ENCODE data around the gene PACC1.

PACC1 gene

DNA sequence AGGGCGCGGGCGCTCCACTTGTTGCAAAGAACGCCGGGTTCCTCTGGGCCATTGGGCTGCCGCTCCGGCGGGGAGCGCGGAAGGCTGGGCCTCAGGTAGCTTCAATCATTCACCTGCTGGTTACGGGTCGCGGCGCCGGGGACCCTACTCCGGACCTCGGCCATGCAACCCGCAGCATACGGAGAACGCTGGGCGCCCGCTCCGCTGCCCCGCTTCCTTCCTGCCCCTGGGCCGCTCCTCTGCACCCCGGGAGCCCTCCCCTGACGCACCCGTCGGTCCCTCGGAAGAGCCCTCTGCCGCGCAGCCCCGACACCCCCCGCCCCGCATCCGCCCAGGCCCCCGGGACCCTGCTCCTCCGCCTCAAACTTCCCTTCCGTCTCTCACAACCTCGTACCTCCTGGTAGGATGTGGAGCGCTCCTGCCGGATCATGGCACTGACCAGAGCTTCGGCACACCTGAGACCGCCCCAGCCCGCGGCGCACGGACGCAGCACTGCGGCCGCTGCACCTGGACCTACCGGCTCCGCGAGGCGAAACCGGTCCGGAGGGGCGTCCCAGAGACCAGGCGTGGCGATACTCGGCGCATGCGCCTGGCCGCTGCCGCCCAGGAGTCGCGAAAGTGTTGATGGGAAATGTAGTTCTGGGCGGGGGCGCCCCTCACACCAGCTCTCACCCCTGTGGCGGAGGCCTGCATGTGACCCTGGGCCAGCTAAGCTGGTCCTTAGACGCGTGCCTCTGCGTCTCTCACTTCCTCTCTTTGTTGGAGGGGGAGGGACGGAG is at the start of gene PACC1:
Gene PACC1 (minus strand): TSS at position 559 of the 779 bp plus-strand sequence. CDS start 129 bp downstream, at position 430.
- DNase-seq = peak; percentile 95

DNA sequence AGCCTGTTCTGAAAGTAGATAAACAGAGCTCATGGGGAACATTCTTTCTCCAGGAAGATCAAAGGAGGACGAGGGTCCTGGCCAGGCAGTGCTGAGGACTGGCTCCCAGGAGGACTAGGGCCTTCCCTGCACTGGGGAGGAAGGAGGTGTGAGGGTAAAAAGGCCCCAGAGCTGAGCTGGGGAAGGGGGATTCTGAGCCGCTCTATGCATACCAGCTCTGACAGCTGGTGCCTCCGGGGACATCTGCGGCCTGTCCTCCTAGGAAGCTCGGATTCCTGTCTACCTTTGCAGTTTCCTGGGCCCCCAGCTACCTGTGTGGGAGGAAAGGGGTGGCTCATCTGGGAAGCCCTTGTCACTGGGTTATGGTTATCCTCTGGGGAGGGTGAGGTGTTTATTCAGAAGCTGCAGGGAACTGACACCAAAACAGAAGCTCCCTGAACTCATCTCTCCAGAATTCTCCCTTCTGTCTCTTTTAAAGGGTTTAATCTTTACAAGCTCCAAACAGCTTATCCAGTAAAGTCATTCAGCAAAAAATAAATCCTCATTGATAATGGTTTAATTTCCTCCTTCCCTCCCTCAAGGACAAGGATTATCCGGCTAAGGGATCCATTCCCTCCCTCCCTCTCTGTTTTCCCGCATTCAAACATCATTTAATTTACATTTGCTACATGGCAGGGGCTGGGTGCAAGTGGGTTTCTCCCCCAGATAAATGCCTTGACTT is 49.0 kb upstream of the PACC1 start:
- no peak for DNase-seq

DNA sequence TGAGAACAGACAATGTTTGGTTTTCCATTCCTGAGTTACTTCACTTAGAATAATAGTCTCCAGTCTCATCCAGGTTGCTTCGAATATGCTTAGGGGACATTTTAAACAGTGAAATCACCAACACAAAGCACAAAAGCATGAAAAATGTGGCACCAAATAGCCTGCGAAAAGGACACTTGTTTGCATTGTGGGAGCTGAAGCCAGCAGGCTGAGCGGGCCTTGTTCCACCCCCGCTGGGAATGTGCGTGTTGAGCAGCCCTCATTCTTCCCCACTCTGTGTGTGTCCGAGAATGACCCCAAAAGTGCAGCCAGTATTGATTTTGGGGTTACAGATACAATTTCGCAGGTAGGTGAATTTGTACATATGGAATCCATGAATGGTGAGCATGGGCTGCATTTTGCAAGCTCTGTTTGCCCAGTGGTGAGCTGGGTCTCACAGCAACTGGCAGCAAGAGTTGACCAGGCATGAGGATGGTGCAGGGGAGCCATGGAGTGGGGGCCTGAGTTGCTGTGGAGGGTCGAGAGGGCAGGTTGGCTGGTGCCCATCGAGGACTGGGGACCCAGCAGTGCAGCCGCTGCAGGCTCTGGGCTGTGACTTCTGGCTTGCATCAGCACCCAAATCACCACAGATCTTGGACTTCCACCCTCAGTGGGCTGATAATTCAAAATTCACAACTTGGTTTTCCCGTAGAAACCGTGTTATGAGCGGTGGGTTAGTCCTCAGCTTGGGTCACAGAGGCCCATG is 47.4 kb upstream of the PACC1 start:
- no peak for DNase-seq

DNA sequence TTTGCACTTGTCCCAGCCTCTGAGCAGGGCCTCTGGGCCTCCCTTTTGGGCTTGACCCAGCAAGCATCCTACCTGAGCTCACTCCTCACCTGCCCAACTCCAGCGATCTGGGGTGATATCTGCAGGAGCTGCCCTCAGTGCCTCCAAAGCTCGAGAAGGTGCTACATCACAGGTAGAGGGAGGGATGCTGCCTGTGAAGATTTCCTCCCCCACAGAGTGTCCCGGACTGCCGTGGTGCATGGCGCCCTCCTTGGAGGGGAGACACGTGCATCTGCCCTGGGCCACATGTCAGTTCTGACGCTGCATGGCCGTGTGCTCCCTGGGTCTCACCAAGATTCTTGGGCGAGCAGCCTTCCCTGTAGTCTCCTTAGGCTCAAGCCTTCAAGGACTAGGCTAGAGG is 45.7 kb upstream of the PACC1 start:
- DNase-seq = no peak

DNA sequence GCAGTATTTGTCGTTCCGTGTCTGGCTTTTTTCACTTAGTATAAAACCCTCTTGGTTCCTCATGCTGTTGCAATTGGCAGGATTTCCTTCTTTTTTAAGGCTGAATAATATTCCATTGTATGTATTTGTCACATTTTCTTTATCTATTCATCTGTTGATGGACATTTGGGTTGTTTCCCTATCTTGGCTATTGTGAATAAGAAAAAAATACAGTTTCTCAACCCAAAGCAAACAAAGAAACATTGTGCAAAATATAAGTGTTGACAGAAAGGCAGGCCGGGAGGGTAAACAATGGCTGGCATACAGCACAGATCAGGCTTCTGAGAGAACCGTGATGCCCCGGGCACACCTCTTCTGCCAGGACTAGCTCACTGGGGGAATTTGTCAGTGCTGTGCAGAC is 45.0 kb upstream of the PACC1 start:
- no peak for DNase-seq

DNA sequence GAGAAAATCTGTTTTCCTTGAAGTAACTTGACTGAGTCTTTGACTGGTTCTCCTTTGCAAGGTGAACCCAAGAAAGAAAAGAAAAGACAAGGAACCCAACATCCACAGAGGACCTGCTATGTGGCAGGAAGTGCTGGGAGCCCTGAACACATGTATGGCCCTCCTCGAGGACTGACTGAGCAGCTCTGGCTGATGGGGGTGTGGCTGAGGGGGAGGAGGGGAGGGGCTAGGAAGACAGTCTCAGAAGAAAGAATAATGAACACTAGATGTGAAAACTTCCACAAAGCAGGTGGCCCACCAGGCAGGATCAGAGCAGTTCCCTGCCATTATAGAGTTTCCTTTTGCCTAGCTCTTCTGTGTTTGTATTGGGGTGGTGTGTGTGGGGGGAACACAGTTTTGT is 44.1 kb upstream of the PACC1 start:
- DNase-seq = peak; percentile 13

DNA sequence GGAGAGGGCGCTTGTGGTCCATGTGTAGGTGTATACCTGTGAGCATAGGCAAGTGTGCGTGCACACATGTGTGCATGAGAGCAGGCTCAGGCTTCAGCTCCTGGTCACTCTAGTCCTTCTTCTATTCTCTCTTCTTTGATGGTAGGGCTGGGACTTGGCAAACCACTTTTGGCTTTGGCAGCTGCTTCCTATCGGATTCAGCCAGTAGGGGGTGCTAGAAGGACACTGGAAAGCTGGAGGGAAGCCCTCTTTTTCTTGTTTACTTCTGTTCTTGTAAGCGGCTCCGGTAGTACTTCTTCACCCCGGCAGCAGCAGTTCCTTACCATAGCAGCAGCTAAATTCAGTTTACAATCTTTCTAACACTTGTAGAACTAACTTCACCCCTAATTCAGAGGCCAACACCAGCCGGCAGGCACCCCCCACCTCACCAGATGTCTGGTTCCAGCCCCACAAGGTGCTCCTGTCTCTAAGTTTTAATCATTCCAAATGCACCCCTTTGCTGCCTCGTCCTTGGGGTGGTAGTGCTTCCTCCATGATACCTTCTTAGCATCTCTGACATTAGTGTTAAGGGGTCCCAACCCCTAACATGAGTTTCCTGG is 43.2 kb upstream of the PACC1 start:
- DNase-seq = peak; percentile 77

DNA sequence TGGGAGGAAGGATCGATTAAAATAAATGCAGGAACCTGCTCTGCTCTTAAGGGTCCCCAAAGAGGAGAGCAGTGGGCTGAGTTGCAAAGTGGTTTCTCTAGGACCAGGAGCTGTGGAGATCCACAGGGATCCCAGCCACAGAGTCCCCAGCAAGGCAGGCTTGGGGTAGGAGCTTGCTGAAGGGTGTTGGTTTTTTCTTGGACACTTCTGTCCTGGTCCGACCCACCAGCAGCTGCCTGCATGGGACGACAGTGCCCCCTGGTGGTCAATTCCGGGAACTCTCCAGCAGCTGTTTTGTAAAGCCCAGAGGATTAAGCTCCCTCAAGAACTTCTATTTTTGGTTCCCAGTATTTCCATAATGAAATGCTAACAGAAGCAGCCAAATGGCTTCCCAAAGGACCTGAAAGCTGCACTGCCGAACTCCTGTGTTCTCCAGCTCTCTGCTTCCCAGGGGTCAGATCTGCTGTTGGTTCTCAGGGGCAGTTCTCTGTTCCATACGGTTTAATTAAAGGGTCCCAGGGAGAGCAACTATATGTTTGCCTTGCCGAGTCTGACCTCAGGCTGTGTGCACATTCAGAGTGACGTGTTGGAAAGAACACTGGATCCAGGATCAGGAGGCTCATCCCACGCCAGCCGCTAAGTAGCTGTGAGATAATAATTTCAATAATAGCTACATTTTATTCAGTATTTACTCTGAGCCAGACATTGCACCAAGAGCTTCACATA is 41.3 kb upstream of the PACC1 start:
- peak; percentile 89 for DNase-seq

DNA sequence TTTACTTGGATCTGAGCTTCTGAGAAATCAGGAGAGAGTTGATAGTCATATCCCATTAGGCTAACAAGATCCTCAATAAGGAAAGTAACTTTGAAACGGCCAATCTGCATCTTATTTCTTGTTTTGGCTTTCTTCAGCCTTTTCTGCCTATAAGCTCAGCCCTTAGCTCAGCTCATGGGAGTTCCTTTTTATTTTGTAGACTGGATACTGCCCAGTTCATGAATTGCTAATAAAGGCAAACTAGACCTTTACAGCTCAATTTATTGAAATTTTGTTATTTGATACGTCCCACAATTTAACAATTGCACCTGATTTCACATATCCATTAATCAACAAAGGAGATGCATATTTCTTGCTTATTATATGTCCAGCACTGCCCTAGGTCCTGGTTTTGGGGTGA is 40.7 kb upstream of the PACC1 start:
- no peak for DNase-seq

DNA sequence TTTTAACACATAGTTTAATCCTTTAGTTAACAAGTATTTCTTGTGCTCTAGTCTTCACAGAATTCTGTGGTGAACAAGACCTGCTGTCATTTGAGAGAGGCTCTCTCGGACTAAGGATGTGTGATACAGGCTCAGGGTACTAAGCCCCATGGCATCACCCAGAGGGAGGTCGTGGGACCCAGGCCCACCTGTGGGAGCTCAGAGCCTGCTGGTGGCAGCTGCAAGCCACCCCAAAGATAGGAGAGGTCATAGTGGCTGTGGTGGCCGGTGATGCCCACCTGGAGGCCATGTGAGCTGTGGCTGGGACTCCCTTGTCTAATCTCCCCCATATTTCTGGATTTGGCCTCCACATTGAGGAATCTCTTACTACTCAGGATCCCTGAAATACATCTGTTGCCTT is 40.1 kb upstream of the PACC1 start:
- no peak for DNase-seq

DNA sequence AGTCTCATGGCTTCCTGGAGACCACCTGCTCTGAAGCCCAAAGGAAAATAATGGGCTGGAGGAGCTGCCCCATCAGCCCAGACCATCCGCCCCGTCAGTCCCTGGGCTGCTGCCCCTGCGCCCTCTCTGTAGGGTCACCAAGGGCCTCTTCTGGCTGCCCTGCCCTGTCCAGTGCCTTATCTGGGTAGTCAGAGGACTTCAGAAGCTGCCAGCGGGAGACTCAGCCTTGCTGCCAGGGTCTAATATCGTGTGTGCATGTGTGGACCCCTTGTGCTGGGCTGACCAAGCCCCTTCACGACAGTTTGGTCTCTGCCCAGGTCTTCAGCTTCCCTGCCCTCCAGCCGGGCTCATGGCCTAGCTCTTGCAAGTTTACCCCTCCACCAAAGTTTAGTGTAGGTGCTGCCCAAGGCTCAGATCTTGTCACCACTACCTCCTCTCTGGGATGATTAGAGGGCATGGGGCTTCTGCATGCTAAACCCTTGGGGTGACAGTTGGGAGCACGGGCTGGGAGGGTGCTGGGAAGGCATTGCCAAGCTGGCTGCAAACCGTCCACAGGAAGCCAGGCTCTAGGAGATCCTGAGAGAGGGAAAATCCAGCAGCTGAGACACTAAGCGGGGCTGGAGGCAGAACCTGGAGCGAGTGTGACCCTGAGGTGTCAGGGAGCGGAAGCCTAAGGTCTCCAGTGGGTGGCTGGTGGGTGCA is 38.6 kb upstream of the PACC1 start:
- DNase-seq = no peak

DNA sequence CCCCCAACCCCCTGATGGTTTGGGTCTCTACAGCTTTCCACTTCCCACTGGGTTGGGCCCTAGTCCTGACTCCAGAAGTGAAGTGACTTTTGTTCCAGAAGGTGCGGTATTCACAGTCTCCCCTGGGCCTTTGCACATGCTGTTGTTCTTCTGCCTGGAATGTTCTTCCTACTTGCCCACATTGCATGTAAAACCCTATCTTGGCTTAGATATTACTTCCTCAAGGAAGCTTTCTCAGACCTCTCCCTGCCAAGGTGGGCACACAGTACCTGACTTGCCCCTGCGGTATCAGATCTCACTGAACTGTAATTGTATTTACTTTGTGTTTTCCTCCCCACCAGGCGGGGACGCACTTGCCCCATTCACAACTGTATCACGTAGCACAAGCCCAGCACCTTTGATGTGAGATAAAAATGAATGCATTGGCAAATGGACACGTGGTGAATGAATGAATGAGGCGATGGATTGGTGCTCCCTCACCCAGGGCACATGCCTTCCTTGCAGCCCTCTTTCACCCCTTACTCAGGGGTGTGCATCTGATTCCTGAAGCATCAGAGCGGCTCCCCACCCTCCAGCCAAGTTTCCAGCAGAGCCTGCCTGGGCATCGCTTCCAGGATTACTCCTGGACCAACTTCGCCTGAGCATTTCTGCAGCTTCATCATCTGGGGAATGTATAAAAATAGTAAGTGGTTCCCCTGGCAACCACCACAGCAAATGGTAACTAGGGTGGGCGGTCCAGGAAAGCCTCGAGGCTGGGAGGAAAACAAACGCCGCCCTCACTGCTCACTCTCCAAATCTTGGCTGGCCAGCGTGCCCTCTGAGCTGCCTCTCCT is 37.9 kb upstream of the PACC1 start:
- no peak for DNase-seq

DNA sequence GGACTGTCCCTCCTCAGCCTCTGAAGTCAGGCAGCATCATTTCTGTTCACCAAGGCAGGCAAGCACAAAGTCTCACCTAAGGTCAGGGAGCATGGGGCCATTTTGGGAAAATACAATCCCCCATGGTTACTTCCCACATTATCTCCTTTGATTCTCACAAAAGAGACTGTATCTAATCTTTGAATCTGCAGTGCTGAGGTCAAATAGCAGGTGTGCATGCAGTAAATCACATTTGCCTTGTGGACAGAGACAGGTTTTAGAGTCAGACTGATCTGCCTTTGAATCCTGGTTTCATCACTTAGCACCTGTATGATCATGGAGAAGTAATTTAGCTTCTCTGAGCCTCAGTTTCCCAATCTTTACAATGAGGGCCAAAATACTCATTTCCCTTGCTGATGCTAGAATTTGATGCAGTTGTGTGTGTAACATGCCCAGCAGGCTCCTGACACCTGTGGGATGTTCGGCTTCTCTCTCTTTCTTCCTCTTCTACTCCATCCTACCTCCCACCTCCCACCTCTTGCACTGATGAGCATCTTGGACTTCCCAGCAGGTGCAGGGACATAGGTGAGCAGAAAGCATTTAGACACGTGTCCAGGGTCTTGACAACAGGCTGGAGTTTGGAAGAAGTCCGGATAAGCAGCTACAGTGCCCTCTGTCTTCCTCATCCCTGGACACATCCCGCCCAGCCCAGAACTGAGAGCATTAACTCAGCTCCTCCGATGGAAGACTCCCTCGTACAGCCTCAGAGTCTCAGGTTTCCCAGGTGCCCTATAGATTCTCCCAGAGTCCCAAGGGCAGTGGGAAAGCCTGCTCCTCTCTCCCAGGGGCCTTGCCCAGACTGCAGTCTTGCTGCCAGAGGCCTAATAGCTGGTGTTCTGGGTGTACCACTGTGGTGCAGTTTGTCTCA is 37.0 kb upstream of the PACC1 start:
- DNase-seq = no peak

DNA sequence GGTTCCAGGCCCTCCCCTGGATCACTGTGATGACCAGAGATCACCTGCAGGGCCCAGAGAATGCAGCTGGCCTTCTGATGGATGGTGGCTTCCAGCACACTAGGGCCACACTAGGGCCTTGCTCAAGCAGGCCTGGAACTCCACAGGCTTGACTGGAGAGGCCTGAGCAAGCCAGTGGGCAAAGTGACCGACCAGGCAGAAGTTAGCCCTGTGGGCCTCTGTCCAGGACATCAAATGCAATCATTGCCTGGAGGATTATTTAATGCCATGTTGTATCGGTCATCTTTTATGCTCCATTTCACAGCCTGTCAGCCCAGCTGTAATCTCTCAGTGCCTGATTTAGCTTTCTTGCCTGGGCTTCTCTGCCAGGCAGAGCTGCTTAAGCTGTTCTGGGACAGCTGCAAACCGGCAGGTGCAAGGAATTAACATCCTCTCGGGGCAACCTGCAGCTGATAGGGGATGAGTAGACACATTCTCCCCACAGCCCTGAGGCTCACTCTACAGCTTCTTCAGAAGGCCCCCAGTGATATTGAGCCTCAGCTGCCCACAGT is 35.7 kb upstream of the PACC1 start:
- DNase-seq = no peak

DNA sequence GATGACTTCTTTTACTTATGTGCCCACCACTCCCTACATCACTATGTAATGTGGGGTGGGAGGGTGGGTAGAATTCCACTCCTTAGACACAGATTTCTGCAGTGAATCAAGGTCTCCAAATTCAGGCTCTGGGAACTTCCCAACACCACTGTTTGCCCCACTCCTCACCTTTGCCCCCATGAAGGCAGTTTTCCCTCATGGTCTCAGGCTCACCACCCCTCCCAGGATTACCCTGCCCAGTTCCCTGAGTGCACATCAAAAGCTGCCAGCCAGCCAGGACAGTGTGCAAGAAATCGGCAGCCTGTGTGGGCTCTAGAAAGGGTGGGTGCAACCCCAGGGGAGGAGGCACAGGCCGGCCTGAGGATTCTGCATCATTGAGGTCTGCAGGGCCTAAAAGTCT is 32.8 kb upstream of the PACC1 start:
- DNase-seq = no peak

DNA sequence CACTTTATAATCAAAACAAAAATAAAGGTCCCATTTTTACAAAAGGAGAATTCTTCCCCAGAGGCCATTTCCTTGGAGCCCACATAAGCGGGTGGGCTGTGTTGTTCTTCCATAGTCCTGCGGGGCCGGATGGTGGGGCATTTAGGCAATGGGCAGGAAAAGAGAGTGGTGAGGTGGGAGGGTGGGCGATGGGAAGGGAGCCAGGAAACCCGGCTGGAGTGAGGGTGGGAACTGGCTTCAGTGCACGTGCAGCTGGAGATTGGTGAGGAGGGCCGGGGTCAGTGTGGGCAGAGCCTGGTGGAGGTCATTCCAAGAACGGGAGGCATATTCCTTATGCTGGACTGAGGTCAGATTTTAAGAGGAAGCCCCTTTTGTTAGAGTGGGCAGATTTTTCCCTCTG is 31.6 kb upstream of the PACC1 start:
- no peak for DNase-seq

DNA sequence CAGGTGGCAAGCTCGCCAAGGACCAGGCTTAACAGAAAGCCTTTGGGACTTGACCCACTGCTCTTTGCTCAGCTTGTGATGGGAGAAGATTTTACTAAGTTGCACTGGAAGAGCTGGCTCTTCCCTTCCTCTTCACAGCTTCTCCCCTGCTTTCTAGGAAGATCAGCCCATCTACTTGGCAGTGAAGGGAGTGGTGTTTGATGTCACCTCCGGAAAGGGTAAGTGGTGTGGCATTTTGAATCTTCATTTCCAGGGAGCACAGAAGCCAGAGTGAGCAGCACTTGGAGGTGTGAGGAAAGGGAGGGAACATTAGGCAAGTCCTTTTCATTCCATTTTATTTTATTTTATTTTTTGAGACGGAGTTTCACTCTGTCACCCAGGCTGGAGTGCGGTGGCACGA is 27.7 kb upstream of the PACC1 start:
- DNase-seq = no peak

DNA sequence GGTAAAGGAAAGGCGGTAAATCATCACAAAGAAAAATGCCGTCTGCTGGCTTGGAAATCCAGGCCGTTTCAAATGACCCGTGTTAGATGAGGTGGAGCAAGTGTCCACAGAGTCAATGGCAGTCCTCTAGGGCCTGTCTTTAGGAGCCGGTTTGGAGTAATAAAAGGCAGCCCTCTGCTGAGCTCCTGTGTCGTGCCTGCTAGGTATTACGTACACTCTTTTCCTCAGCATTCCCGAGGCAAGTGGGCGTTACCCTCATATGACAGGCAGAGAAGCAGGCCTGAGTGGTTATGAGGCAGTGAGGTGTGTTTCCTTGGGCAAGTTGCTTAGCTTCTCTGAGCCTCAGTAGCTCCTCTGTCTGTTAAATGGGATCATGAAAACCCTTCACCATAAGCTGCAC is 25.7 kb upstream of the PACC1 start:
- no peak for DNase-seq

DNA sequence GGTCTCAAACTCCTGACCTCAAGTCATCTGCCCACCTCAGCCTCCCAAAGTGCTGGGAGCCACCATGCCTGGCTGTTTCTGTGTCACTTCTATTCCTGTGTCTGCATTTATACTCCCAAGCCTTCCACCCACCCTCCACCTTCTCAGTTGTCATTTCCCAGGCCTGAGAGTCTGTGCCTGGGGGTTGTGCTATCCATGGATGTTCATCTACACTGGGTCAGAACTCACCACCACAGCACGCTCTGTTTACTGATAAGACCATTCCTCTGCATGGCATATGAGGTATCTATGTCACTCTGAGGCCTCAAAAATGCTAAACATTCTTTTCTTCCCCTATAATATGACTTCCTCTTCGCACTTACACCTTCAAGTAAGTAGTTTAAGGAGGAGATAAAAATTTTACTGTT is 24.1 kb upstream of the PACC1 start:
- no peak for DNase-seq
